ENCODE data around the gene L1TD1. TPM values are rescaled to one million over a fixed set of nuclear protein-coding genes. Genes with fewer than 3 reads are reported as not detected.
"Not testable (repeated sequence)": the region's sequence is repeated elsewhere in the genome, so short reads cannot be mapped to it uniquely, and the experiment has no call there.

Gene L1TD1
- polyA plus RNA-seq, 3 donors from 2014 or later: not detected

DNA sequence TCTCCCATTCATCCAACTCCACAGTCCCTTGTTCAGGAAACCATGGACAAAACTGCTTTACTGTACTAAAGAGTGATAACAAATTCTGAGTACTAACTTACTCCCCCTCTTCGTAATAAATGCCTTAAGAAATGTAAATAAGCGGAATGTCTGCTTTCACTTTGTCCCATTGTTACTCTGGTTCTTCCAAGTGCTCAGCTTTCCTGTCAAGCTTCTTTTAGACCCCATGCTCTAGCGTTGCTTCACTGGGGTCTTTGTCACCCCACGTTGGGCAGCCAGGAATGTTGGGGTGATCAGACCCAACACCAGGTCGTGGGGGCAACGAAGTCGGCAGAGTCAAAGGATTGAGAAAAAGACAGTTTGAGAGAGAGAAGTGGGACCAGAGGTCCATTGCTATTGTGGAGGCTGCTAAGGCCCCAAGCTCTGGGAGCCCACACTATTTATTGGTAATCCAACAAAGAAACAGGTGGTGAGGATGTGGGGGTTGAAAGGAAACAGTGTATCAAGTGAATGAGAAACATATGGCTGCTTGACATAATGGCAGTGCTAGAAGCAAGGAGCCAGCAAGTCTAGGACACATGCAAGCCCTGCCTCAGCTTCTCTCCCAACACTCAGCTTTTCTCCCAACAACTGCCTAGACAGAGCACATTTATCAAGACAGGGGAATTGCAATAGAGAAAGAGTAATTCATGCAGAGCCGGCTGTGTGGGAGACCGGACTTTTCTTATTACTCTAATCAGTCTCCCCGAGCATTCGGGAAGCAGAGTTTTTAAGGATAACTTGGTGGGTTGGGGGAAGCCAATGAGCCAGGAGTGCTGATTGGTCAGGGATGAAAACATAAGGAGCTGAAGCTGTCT is 11.3 kb upstream of the L1TD1 start:
- not testable (repeated sequence) for H3K9me3 Mint-ChIP-seq; DNase-seq; H3K27me3 Mint-ChIP-seq (ENCODE audit: low read depth in 3 of 3); H3K4me3 Mint-ChIP-seq; H3K36me3 Mint-ChIP-seq; H3K27ac Mint-ChIP-seq; H3K4me1 Mint-ChIP-seq

DNA sequence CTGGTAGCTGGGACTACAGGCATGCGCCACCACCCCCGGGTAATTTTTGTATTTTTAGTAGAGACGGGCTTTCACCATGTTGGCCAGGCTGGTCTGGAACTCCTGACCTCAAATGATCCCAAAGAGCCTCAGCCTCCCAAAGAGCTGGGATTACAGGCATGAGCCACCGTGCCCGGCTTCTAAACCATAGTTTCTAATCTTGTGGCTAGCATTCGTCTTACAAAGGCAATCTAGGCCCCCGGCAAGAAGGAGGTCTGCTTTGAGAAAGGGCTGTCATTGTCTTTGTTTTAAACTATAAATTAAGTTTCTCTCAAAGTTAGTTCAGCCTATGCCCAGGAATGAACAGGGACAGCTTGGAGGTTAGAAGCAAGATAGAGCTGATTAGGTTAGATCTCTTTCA is 10.3 kb upstream of the L1TD1 start:
- H3K36me3 Mint-ChIP-seq: no peaks in the 10 kb centered on the region

DNA sequence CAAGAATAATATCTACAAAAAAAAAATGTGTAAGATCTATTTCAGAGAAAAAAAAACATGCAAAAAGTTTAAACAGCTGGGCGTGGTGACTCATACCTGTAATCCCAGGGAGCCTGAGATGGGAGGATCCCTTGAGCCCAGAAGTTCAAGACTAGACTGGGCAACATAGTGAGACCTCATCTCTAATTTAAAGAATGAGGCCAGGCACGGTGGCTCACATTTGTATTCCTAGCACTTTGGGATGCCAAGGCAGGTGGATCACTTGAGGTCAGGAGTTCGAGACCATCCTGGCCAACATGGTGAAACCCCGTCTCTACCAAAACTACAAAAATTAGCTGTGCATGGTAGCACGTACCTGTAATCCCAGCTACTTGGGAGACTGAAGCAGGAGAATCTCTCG is 9.4 kb upstream of the L1TD1 start:
- H3K4me3 Mint-ChIP-seq; DNase-seq; H3K36me3 Mint-ChIP-seq; H3K4me1 Mint-ChIP-seq; H3K9me3 Mint-ChIP-seq; H3K27me3 Mint-ChIP-seq (ENCODE audit: low read depth in 3 of 3); H3K27ac Mint-ChIP-seq: not testable (repeated sequence)

More for the DNA sequence above, 10.3 kb upstream of the L1TD1 start:
- H3K9me3 Mint-ChIP-seq: no peaks in the 10 kb centered on the region
- no peak for DNase-seq
- H3K27ac Mint-ChIP-seq: no peak overlapping the region
- peaks cover 0 to 4% (median 3%) of the 10 kb centered on the region in 3 donors for H3K27me3 Mint-ChIP-seq (ENCODE audit: low read depth in 3 of 3)
- no peaks in the 10 kb centered on the region for H3K4me1 Mint-ChIP-seq
- H3K4me3 Mint-ChIP-seq: no peak overlapping the region

- no peaks in the 10 kb centered on the region for H3K4me1 Mint-ChIP-seq
- H3K27me3 Mint-ChIP-seq (ENCODE audit: low read depth in 3 of 3): peaks cover 0 to 4% (median 3%) of the 10 kb centered on the region in 3 donors
- no peaks in the 10 kb centered on the region for H3K36me3 Mint-ChIP-seq
- DNase-seq: no peak
- H3K27ac Mint-ChIP-seq: no peak overlapping the region
- H3K9me3 Mint-ChIP-seq: no peaks in the 10 kb centered on the region
- H3K4me3 Mint-ChIP-seq: no peak overlapping the region
Observed at GRCh38 chr1:62185677-62186076, 9.0 kb upstream of the L1TD1 start.

- Mint-ChIP-seq H3K27ac (no peak overlapping the region), H3K36me3 (no peaks in the 10 kb centered on the region), H3K9me3 (no peaks in the 10 kb centered on the region), H3K27me3 (ENCODE audit: low read depth in 3 of 3) (peaks cover 0 to 4% (median 3%) of the 10 kb centered on the region in 3 donors), H3K4me3 (no peak overlapping the region), H3K4me1 (no peaks in the 10 kb centered on the region)
- no peak for DNase-seq
Observed at GRCh38 chr1:62187548-62187947, 7.1 kb upstream of the L1TD1 start.

GRCh38 chr1:62188111-62188510 is 6.5 kb upstream of the L1TD1 start:
- no peaks in the 10 kb centered on the region for H3K9me3 Mint-ChIP-seq
- H3K27ac Mint-ChIP-seq: no peak overlapping the region
- H3K4me3 Mint-ChIP-seq: no peak overlapping the region
- DNase-seq: no peak
- no peaks in the 10 kb centered on the region for H3K36me3 Mint-ChIP-seq
- peaks cover 2 to 4% (median 3%) of the 10 kb centered on the region in 3 donors for H3K27me3 Mint-ChIP-seq (ENCODE audit: low read depth in 3 of 3)
- H3K4me1 Mint-ChIP-seq: no peaks in the 10 kb centered on the region

- Mint-ChIP-seq H3K36me3 (peaks cover 0 to 3% (median 0%) of the 10 kb centered on the region in 3 donors), H3K27me3 (ENCODE audit: low read depth in 3 of 3) (peaks cover 3 to 28% (median 11%) of the 10 kb centered on the region in 3 donors), H3K27ac (no peak overlapping the region), H3K4me3 (no peak overlapping the region), H3K9me3 (peaks cover 0 to 1% (median 0%) of the 10 kb centered on the region in 6 donors), H3K4me1 (no peaks in the 10 kb centered on the region)
- DNase-seq: no peak
Observed at GRCh38 chr1:62196086-62196690, 1.5 kb downstream of the L1TD1 start.

- Mint-ChIP-seq H3K9me3 (peaks cover 0 to 1% (median 0%) of the 10 kb centered on the region in 6 donors), H3K27me3 (ENCODE audit: low read depth in 3 of 3) (peaks cover 3 to 28% (median 9%) of the 10 kb centered on the region in 3 donors), H3K4me3 (no peak overlapping the region), H3K27ac (no peak overlapping the region), H3K36me3 (peaks cover 0 to 3% (median 0%) of the 10 kb centered on the region in 3 donors), H3K4me1 (no peaks in the 10 kb centered on the region)
- no peak for DNase-seq
Observed at GRCh38 chr1:62198069-62198780, 3.6 kb downstream of the L1TD1 start.

DNA sequence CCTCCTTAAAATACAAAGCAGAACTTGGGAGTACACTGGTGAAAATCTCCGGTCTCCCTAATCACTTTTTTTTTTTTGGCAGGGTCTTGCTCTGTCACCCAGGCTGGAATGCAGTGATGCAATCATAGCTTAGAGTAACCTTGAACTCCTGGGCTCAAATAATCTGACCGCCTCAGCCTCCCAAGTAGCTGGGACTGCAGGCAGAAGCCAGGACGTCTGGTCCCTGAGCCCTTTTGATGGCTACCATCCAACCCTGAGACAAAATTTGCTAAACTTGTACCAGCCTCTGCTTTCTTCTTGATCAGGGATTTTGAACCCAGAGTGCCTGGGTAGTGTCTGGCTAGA is 4.1 kb downstream of the L1TD1 start:
- H3K27ac Mint-ChIP-seq: no peak overlapping the region

GRCh38 chr1:62207187-62207586 is 12.5 kb downstream of the L1TD1 start:
- Mint-ChIP-seq H3K27ac (no peak overlapping the region), H3K9me3 (peaks cover 4 to 17% (median 10%) of the 10 kb centered on the region in 6 donors), H3K4me3 (no peak overlapping the region), H3K36me3 (peaks cover 0 to 4% (median 0%) of the 10 kb centered on the region in 3 donors), H3K4me1 (no peaks in the 10 kb centered on the region), H3K27me3 (ENCODE audit: low read depth in 3 of 3) (peaks cover 1 to 3% (median 3%) of the 10 kb centered on the region in 3 donors)
- no peak for DNase-seq

More for the DNA sequence above, 4.1 kb downstream of the L1TD1 start:
- peaks cover 0 to 3% (median 0%) of the 10 kb centered on the region in 3 donors for H3K36me3 Mint-ChIP-seq
- peaks cover 4 to 24% (median 7%) of the 10 kb centered on the region in 3 donors for H3K27me3 Mint-ChIP-seq (ENCODE audit: low read depth in 3 of 3)
- no peak for DNase-seq
- H3K4me1 Mint-ChIP-seq: no peaks in the 10 kb centered on the region
- H3K9me3 Mint-ChIP-seq: peaks cover 0 to 1% (median 0%) of the 10 kb centered on the region in 6 donors
- H3K4me3 Mint-ChIP-seq: no peak overlapping the region

DNA sequence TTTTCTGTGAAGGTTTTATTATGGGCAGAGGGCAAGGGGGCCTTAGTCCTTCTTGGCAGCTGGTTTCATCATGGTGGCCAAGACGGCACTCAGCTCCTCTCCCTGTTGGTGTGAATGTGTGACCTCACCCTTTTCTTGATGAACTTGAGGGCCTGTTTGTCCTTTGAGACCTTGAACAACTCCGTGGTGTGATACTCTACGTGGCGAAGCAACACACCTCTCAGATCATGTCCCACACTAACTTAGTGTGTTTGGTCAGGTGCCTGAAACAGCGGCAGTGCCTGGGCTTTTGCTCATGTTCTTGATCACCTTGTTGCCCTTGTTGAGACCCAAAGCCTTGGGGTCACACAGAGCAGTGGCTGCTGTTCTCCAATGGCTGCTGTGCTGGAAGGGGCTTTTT is 13.4 kb downstream of the L1TD1 start:
- H3K27me3 Mint-ChIP-seq (ENCODE audit: low read depth in 3 of 3): peaks cover 1 to 3% (median 3%) of the 10 kb centered on the region in 3 donors
- H3K27ac Mint-ChIP-seq: no peak overlapping the region
- no peak for DNase-seq
- H3K4me1 Mint-ChIP-seq: no peaks in the 10 kb centered on the region
- H3K36me3 Mint-ChIP-seq: peaks cover 0 to 4% (median 0%) of the 10 kb centered on the region in 3 donors
- no peak overlapping the region for H3K4me3 Mint-ChIP-seq
- peaks cover 4 to 17% (median 10%) of the 10 kb centered on the region in 6 donors for H3K9me3 Mint-ChIP-seq

DNA sequence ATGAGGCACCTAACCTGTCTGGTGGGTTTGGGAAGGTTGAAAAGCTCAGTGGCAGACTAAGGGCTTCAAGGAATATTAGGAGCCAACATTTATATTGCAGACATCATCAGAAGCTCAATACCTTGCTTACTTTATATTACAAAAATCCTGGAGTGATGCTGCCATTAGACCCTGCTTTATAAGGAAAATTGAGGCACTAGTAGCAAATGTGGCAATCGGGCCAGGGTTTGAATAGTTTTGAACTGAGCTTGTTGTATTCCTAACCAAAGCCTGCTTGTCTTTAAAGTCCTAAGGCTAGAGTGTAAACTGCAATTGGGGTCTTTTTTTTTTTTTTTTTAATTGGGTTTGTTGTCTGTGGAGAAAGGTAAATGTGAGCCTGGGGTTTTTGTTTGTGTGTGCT is 14.3 kb downstream of the L1TD1 start:
- Mint-ChIP-seq H3K27me3 (ENCODE audit: low read depth in 3 of 3) (peaks cover under 1 to 3% (median 1%) of the 10 kb centered on the region in 3 donors), H3K36me3 (peaks cover 0 to 4% (median 0%) of the 10 kb centered on the region in 3 donors), H3K27ac (no peak overlapping the region), H3K4me3 (no peak overlapping the region), H3K9me3 (peaks cover 4 to 17% (median 10%) of the 10 kb centered on the region in 6 donors), H3K4me1 (no peaks in the 10 kb centered on the region)
- DNase-seq: no peak

DNA sequence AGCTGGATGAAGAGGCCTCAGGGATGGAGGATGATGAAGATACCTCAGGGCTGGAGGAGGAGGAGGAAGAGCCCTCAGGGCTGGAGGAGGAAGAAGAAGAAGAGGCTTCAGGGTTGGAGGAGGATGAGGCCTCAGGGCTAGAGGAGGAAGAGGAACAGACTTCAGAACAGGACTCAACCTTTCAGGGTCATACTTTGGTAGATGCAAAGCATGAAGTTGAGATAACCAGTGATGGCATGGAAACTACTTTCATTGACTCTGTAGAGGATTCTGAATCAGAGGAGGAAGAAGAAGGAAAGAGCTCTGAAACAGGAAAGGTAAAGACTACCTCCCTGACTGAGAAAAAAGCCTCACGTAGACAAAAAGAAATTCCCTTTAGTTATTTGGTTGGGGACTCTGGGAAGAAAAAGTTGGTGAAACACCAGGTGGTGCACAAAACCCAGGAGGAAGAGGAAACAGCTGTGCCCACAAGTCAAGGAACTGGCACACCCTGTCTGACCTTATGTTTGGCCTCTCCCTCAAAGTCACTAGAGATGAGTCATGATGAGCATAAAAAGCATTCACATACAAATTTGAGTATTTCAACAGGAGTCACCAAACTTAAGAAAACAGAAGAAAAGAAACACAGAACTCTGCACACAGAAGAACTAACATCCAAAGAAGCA is 15.4 kb downstream of the L1TD1 start:
- Mint-ChIP-seq H3K4me1 (no peaks in the 10 kb centered on the region), H3K9me3 (peaks cover 4 to 17% (median 10%) of the 10 kb centered on the region in 6 donors), H3K27me3 (ENCODE audit: low read depth in 3 of 3) (peaks cover 0 to 3% (median 1%) of the 10 kb centered on the region in 3 donors), H3K27ac (no peak overlapping the region), H3K4me3 (no peak overlapping the region), H3K36me3 (peaks cover 0 to 4% (median 0%) of the 10 kb centered on the region in 3 donors)
- no peak for DNase-seq

Measured in immature natural killer cell (primary cell).